GM18861 (cell line): Measurements from ENCODE around the gene PTPRZ1.

Experiments used
- ATAC-seq: cut with Tn5 transposase; IDR thresholded peaks from one replicate; pipeline ENCODE4 v1.9.1; 2021; ENCODE audit not compliant: unreplicated experiment

The PTPRZ1 gene

GRCh38 chr7:121953164-121953563 is 80.2 kb downstream of the PTPRZ1 start:
- no peak for ATAC-seq

- no peak for ATAC-seq
Measured at GRCh38 chr7:121953601-121954000, 80.6 kb downstream of the PTPRZ1 start.

- no peak for ATAC-seq
Measured at GRCh38 chr7:121954803-121955202, 81.8 kb downstream of the PTPRZ1 start.

DNA sequence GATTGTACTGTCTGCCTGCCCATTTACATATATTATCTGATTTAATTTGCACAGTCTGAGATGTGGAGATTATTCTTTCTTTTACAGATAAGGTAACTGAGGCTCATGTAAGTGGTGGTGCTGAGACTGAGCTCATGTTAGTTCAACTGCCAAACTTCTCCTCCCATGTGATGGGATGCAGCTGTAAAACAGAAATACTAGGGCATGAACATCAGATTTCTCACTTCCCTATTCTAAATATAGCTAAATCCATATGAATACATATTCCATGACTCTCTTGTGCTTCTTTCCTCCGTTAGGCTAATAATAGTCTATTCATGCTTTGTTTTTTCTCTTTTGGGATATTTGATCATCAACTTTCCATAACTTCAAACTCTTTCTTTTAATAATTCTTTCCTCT is 84.7 kb downstream of the PTPRZ1 start:
- no peak for ATAC-seq

DNA sequence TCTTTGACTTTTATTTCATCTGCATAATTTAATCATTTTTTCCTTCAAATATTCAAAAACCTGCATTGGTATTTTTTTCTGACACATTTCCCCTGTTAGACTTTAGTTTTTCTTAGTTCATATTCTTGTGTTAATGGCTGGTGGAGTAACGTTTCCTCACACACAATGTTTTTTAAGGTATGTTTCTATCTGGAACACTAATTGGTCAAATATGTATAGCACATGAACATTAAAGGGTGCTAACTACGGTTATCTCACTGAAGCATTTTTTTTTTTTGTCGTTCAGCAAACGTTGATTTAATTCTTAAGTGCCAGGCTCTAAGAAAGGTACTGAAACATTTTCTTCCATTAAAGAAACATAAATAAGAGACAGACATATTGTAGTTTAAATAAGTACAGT is 87.7 kb downstream of the PTPRZ1 start:
- ATAC-seq, result no peak

GRCh38 chr7:121961089-121961867 is 88.3 kb downstream of the PTPRZ1 start:
- no peak for ATAC-seq

DNA sequence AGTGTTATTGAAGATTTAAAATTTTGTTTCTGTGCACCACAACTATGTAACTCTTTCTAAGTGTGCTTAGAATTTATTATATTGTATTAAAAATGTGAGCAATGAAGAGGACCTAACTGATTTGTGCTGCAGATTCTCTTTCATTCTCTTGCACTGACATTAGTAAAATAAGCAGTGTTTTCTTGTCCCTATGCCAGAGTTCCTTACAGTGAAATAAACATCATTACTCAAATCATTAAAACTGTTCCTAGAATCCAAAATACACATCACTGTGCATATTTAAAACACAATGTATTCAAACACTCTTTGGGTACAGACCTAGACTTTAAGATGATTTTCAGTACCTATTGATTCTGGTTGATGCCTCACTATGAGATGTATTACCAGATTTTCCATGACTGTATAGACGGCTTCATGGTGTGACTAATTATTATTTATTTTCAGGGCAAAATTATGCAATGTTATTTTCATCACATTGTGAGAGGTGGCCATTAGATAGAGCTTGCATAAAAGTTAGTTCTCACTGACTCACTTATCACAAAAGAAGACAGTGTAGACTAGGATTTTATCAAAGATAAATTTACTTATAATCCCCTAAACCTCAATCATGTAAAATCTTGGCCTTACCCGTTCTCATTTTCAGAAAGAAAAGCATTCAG is 93.4 kb downstream of the PTPRZ1 start:
- ATAC-seq, result no peak

GRCh38 chr7:121966935-121967332 is 94.0 kb downstream of the PTPRZ1 start:
- ATAC-seq, result no peak

- no peak for ATAC-seq
Measured at GRCh38 chr7:121985476-121986030, 112.6 kb downstream of the PTPRZ1 start.

GRCh38 chr7:121992068-121992467 is 119.1 kb downstream of the PTPRZ1 start:
- no peak for ATAC-seq

- peak; percentile 94 for ATAC-seq
Measured at GRCh38 chr7:121994625-121995410, 121.9 kb downstream of the PTPRZ1 start.

DNA sequence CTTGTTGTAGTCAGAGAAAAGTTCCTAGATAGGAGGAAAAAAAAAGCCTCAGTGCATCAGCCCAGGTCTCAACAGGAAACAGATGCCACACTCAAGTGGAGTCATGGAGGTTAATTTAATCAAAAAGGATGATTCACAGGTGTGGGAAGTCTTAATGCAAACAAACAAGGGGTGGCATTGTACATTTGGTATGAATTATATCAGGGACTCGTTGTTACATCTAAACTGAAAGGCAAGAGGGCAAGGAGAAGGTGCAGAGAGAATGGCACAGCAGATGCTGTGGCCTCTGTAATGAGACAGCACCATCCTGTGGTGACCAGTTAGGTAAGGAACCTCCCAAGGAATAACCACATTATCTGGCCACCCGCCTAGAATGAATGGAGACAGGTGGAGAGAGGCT is 133.7 kb downstream of the PTPRZ1 start:
- no peak for ATAC-seq

GRCh38 chr7:122010116-122010515 is 137.2 kb downstream of the PTPRZ1 start:
- ATAC-seq, result no peak

GRCh38 chr7:122013065-122013464 is 140.1 kb downstream of the PTPRZ1 start:
- no peak for ATAC-seq

GRCh38 chr7:122013630-122014029 is 140.7 kb downstream of the PTPRZ1 start:
- ATAC-seq, result no peak

- ATAC-seq, result no peak
Measured at GRCh38 chr7:122014697-122015096, 141.7 kb downstream of the PTPRZ1 start.

GRCh38 chr7:122018032-122018431 is 145.1 kb downstream of the PTPRZ1 start:
- ATAC-seq, result no peak

DNA sequence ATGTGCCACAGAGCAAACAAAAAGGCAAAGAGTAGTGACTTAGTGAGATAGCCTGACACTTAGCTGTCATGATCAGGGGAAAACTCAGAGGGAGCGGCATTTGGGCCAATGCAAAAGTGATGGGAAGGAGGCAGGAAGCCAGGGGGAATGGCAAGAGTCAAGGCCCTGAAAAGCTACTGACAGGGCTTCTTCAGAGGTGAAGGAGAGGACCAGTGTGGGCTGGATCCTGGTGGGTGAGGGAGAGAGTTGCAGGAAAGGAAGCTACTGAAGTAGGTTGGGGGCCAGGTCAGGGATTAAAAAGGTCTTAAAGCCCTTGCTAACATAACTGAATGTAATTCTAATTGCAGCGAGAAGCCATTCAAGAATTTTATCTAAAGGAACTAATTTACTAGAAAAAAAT is 154.1 kb downstream of the PTPRZ1 start:
- ATAC-seq, result no peak

DNA sequence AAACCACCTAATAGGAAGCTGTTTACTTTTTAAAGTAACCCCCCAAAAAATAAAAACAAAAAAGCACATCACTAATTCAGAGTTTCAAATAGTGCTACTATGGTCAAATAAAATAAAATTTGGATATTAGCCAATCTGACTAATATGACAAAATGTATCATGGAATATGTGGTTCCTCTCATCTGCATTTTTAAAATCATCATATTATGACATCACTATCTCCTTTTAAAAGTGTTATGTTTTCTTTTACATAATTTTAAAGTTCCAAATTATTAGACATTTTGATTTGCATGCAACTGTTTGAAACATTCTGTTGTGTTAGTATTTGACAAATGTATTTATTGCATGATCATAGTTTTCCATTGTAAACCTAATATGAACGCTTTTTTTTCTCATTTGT is 160.7 kb downstream of the PTPRZ1 start:
- ATAC-seq, result no peak

- no peak for ATAC-seq
Measured at GRCh38 chr7:122035876-122036275, 162.9 kb downstream of the PTPRZ1 start.

DNA sequence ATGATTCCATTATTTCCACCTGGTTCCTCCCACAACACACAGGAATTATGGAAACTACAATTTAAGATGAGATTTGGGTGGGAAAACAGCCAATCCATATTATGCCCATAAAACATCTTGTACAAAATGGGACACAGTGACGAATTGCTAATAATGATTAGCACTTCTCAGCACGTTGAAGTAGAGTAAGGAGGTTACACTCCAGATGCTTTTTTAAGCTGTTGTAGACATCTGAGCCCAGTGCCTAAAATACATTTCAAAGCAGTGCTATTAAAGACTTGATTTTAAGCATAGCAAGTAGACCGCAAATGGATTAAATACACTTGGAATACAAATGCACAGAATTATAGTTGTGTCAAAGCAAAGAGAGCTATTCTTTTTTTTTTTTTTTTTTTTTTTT is 165.2 kb downstream of the PTPRZ1 start:
- no peak for ATAC-seq

DNA sequence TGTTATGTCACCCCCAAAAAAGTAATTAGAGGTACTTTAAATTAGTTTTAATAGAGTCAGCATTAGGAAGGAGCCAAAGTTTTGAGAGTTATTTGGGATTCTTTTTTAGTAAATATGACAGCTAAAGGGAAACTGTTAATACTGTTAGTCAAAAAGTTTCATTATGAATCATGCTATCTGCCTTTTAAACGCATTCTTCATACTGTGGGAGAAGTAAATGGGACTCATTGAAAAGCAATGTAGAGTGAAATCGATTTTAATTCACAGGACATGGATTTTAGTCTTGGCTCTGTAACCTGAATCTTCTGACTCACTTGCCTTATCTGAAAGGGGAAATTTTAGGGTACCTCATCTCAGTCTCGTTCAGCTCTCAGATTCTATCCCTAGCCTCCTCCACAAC is 165.9 kb downstream of the PTPRZ1 start:
- no peak for ATAC-seq
